HG03520 (cell line): ENCODE results near the gene HIRIP3.

Experiments used
- ATAC-seq: cut with Tn5 transposase; IDR thresholded peaks from one replicate; pipeline ENCODE4 v1.9.1; 2021; ENCODE audit warnings: mild to moderate bottlenecking, moderate library complexity; ENCODE audit not compliant: unreplicated experiment

The HIRIP3 gene

GRCh38 chr16:29985271-29985811 is 10.1 kb downstream of the HIRIP3 start:
- no peak for ATAC-seq

GRCh38 chr16:29984764-29985147 is 10.7 kb downstream of the HIRIP3 start:
- ATAC-seq = no peak

- ATAC-seq = no peak
Observed at GRCh38 chr16:29984137-29984763, 11.2 kb downstream of the HIRIP3 start.

GRCh38 chr16:29983420-29984136 is 11.8 kb downstream of the HIRIP3 start:
- ATAC-seq = no peak

- ATAC-seq = no peak
Observed at GRCh38 chr16:29982560-29983419, 12.6 kb downstream of the HIRIP3 start.

- ATAC-seq = no peak
Observed at GRCh38 chr16:29978564-29979270, 16.7 kb downstream of the HIRIP3 start.

- no peak for ATAC-seq
Observed at GRCh38 chr16:29978081-29978480, 17.3 kb downstream of the HIRIP3 start.

GRCh38 chr16:29977063-29977825 is 18.2 kb downstream of the HIRIP3 start:
- ATAC-seq = no peak

- no peak for ATAC-seq
Observed at GRCh38 chr16:29975811-29976511, 19.5 kb downstream of the HIRIP3 start.

GRCh38 chr16:29975134-29975538 is 20.3 kb downstream of the HIRIP3 start:
- ATAC-seq = no peak

- ATAC-seq = no peak
Observed at GRCh38 chr16:29974291-29975133, 20.9 kb downstream of the HIRIP3 start.

- peak; percentile 90 for ATAC-seq
Observed at GRCh38 chr16:29973384-29974246, 21.8 kb downstream of the HIRIP3 start, which contains the start of gene TAOK2. Gene TAOK2 (plus strand): TSS chr16:29973868. CDS start chr16:29977773, 3,905 bp downstream.

- no peak for ATAC-seq
Observed at GRCh38 chr16:29972992-29973383, 22.4 kb downstream of the HIRIP3 start.

GRCh38 chr16:29972500-29972899 is 22.9 kb downstream of the HIRIP3 start:
- ATAC-seq = no peak

- ATAC-seq = no peak
Observed at GRCh38 chr16:29971304-29971703, 24.1 kb downstream of the HIRIP3 start.

GRCh38 chr16:29968205-29968604 is 27.2 kb downstream of the HIRIP3 start:
- no peak for ATAC-seq

GRCh38 chr16:29963021-29963743 is 32.2 kb downstream of the HIRIP3 start:
- ATAC-seq = no peak
